B cell (primary cell): ENCODE results near the gene MFF. TPM values are rescaled to one million over a fixed set of nuclear protein-coding genes. Genes with fewer than 3 reads are reported as not detected.

Experiments
- ATAC-seq: fragments of 200-7000 bp; cut with Tn5 transposase; one replicate; pipeline ENCODE4 v1.10.0; 2021; ENCODE audit warnings: low read depth, mild to moderate bottlenecking, moderate number of reproducible peaks, moderate library complexity
- CTCF ChIA-PET: fragments of 350-600 bp; sonication (Branson Sonifier 250); formaldehyde crosslinking; loops from one replicate; lab custom pipeline; 2021; ENCODE audit warnings: antibody characterized with exemption, inconsistent platforms; lab: Charles Lee
- POLR2A ChIA-PET: fragments of 350-600 bp; sonication (Branson Sonifier 250); formaldehyde crosslinking; loops from one replicate; lab custom pipeline; 2021; ENCODE audit warnings: antibody characterized with exemption; lab: Charles Lee
- DNase-seq: peaks from one replicate; pipeline ENCODE4 v3.0.0; 2013
- H2AFZ ChIP-seq: 2 replicates; pipeline ENCODE4 v1.6.1; 2012; ENCODE audit warnings: mild to moderate bottlenecking, low read depth, low read length; ENCODE audit not compliant: insufficient read depth, poor library complexity, severe bottlenecking
- H3K27ac ChIP-seq, 2 donors: 1 replicate in 1 of 2; 2 replicates in 1 of 2; pipeline ENCODE4 v1.5.1; 2012 to 2013; ENCODE audit warnings: low read length in 2 of 2, mild to moderate bottlenecking in 2 of 2, moderate library complexity in 1 of 2
- H3K27me3 ChIP-seq, 4 experiments: fragments of 200-600 bp in 1 of 4; sonication (generic) in 1 of 4; replicated peaks in 1 of 4; 1 replicate in 2 of 4; 2 replicates in 2 of 4; pipeline versions ENCODE4 v1.6.1 to v1.7.0; 2013 to 2016; ENCODE audit warnings: low read length in 3 of 4, mild to moderate bottlenecking in 2 of 4, mixed read lengths in 1 of 4, moderate library complexity in 1 of 4; ENCODE audit not compliant: insufficient read depth in 4 of 4, control insufficient read depth in 3 of 4; ENCODE audit errors: control extremely low read depth in 1 of 4
- H3K36me3 ChIP-seq, 2 experiments: replicated peaks in 1 of 2; 1 replicate in 1 of 2; 2 replicates in 1 of 2; pipeline versions ENCODE4 v1.6.1 to v1.7.1; 2013; ENCODE audit warnings: low read length in 1 of 2; ENCODE audit not compliant: insufficient read depth in 2 of 2, control insufficient read depth in 1 of 2; ENCODE audit errors: control extremely low read depth in 1 of 2, extremely low read depth in 1 of 2
- H3K4me1 ChIP-seq, 2 donors: fragments of 200-600 bp in 1 of 2; sonication (generic) in 1 of 2; 1 replicate in 1 of 2; 2 replicates in 1 of 2; pipeline versions ENCODE4 v1.5.1 to v1.6.1; 2013 to 2017; ENCODE audit warnings: low read length in 2 of 2; ENCODE audit not compliant: control insufficient read depth in 2 of 2, insufficient read depth in 2 of 2
- H3K4me2 ChIP-seq: replicated peaks from 2 replicates; pipeline ENCODE3; 2012; ENCODE audit warnings: mild to moderate bottlenecking, low read depth, low read length; ENCODE audit not compliant: poor library complexity, severe bottlenecking
- H3K4me3 ChIP-seq, 5 experiments: fragments of 200-600 bp in 1 of 5; sonication (generic) in 1 of 5; 1 replicate in 3 of 5; 2 replicates in 2 of 5; pipeline versions ENCODE4 v1.5.1 to v1.7.0; 2011 to 2016; ENCODE audit warnings: low read length in 4 of 5, mild to moderate bottlenecking in 4 of 5, low read depth in 2 of 5, control low read depth in 1 of 5, moderate library complexity in 1 of 5; ENCODE audit not compliant: insufficient read depth in 1 of 5; ENCODE audit errors: control extremely low read depth in 1 of 5, extremely low read depth in 1 of 5
- H3K79me2 ChIP-seq: fragments of 200-600 bp; sonication (generic); one replicate; pipeline ENCODE4 v1.6.0; 2016; ENCODE audit warnings: low read length; ENCODE audit not compliant: control insufficient read depth, insufficient read depth
- H3K9ac ChIP-seq: fragments of 200-600 bp; sonication (generic); 2 replicates; pipeline ENCODE4 v1.6.1; 2017; ENCODE audit warnings: mild to moderate bottlenecking, low read length, moderate library complexity
- H3K9me3 ChIP-seq, 3 donors: one replicate each; pipeline versions ENCODE4 v1.6.1 to v1.7.1; 2013; ENCODE audit warnings: low read length in 2 of 3; ENCODE audit not compliant: control insufficient read depth in 2 of 3, insufficient read depth in 1 of 3; ENCODE audit errors: control extremely low read depth in 1 of 3
- H4K20me1 ChIP-seq: 2 replicates; pipeline ENCODE4 v1.6.0; 2012; ENCODE audit warnings: mild to moderate bottlenecking, low read length; ENCODE audit not compliant: insufficient read depth, control insufficient read depth, poor library complexity, severe bottlenecking
- H3K27ac Mint-ChIP-seq: one replicate; pipeline ENCODE4 v1.8.0; 2021; ENCODE audit warnings: mixed read lengths
- H3K27me3 Mint-ChIP-seq: one replicate; pipeline ENCODE4 v1.8.0; 2021; ENCODE audit warnings: mixed read lengths
- H3K4me1 Mint-ChIP-seq: one replicate; pipeline ENCODE4 v1.8.0; 2021; ENCODE audit warnings: mixed read lengths
- H3K4me3 Mint-ChIP-seq: one replicate; pipeline ENCODE4 v1.8.0; 2021; ENCODE audit warnings: mixed read lengths
- H3K9me3 Mint-ChIP-seq: one replicate; pipeline ENCODE4 v1.8.0; 2022; ENCODE audit warnings: mixed read lengths; ENCODE audit not compliant: insufficient read depth
- EZH2 ChIP-seq: IDR thresholded peaks from 2 replicates; pipeline ENCODE4 v1.6.1; 2012; ENCODE audit warnings: borderline replicate concordance, low read depth, mild to moderate bottlenecking, moderate library complexity, low read length; ENCODE audit not compliant: insufficient read depth, poor library complexity, severe bottlenecking
- WGBS: methylation state at CpG from one replicate; pipeline ENCODE4 v1.1.5; 2013; ENCODE audit warnings: missing lambda C conversion rate; ENCODE audit not compliant: insufficient coverage; 5-methylcytosine and 5-hydroxymethylcytosine counted together
- intact Hi-C: fragments of 100-400 bp; cut with micrococcal nuclease; formaldehyde crosslinking; loops from one replicate; pipeline ENCODE4 v1.10.0; 2022
- polyA plus RNA-seq: library from polyadenylated mRNA; depleted of rRNA; stranded (reverse); fragments of >200 nt; gene quantifications from 2 replicates; pipeline ENCODE4 v1.2.3, GENCODE V29; 2012
- total RNA-seq, 2 donors: library from RNA; stranded (reverse); fragments of 120-200 nt in 1 of 2; gene quantifications; 1 replicate in 1 of 2; 2 replicates in 1 of 2; pipeline versions ENCODE4 v1.2.3 to v1.2.4, GENCODE V29; 2013 to 2022
- TF ChIP-seq, protein P1 (sequence below): fragments of 200-600 bp; IDR thresholded peaks from one replicate; pipeline ENCODE4 v1.8.0; 2022; ENCODE audit warnings: antibody characterized with exemption, mild to moderate bottlenecking

Gene MFF
- total and polyA plus RNA-seq, 2 donors (not counting 1 experiment from before 2014, with no cell fraction given): 55.0 to 70.4 TPM

DNA sequence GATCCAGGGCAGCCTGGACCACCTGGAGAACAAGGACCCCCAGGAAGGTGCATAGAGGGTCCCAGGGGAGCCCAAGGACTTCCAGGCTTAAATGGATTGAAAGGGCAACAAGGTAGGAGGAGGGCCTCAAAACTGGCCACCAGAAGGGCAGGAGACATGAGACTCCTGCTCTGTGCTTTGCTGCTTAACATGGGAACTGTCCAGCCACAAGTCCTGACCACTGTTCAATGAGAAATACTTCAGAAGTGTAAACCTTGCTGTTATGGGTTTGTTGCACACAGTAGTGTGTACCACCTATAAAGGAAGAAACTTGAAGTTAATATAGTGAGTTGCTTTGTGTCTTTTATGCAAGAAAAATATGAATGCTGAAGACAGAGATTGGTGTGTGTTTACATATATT is 44.2 kb upstream of the MFF start:
- Histone ChIP-seq H3K4me1 (no peaks in the 10 kb centered on the region), H3K27me3 (no peaks in the 10 kb centered on the region), H3K4me2 (no peak overlapping the region), H3K9ac (no peak overlapping the region), H2AFZ (no peak overlapping the region), H4K20me1 (no peaks in the 10 kb centered on the region), H3K79me2 (no peaks in the 10 kb centered on the region), H3K36me3 (peaks cover 0 to 7% of the 10 kb centered on the region in 2 experiments), H3K27ac (no peak overlapping the region), H3K4me3 (no peak overlapping the region), H3K9me3 (peaks cover 0 to 1% (median 0%) of the 10 kb centered on the region in 3 donors)
- H3K4me1 Mint-ChIP-seq: no peaks in the 10 kb centered on the region
- intact Hi-C loops: no loop called here
- no peak overlapping the region for H3K4me3 Mint-ChIP-seq
- ATAC-seq (no peak), DNase-seq (no peak)
- ChIA-PET CTCF (no interaction called here), POLR2A (no interaction called here)
- H3K9me3 Mint-ChIP-seq: no peaks in the 10 kb centered on the region
- no peak overlapping the region for H3K27ac Mint-ChIP-seq
- H3K27me3 Mint-ChIP-seq: no peaks in the 10 kb centered on the region
- TF ChIP-seq EZH2: no peak
- TF ChIP-seq, protein P1, sequence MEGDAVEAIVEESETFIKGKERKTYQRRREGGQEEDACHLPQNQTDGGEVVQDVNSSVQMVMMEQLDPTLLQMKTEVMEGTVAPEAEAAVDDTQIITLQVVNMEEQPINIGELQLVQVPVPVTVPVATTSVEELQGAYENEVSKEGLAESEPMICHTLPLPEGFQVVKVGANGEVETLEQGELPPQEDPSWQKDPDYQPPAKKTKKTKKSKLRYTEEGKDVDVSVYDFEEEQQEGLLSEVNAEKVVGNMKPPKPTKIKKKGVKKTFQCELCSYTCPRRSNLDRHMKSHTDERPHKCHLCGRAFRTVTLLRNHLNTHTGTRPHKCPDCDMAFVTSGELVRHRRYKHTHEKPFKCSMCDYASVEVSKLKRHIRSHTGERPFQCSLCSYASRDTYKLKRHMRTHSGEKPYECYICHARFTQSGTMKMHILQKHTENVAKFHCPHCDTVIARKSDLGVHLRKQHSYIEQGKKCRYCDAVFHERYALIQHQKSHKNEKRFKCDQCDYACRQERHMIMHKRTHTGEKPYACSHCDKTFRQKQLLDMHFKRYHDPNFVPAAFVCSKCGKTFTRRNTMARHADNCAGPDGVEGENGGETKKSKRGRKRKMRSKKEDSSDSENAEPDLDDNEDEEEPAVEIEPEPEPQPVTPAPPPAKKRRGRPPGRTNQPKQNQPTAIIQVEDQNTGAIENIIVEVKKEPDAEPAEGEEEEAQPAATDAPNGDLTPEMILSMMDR: no peak

DNA sequence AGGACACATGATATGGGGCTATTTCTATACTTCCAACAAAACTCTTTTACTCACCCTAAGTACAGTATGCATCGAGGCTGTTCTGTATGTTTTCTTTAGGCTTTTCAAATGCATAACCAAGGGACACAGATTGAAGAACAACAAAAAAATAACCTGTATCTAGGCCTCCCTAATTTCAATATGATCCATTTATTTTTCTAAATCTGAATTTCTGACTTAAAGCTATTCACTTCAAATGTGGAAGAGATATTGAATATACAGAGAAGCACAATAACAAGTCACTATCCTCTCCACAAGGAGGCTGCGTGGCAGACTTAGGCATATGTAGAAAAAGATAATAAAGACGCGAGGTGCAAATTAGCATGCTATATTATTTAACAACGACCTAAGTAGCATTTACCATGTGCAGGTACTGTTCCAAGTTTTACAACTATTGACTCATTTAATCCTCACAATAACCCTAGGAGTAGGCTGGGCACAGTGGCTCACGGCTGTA is 39.3 kb upstream of the MFF start:
- no peak overlapping the region for H3K4me3 Mint-ChIP-seq
- CTCF ChIA-PET: no interaction called here
- TF ChIP-seq, protein P1: no peak
- TF ChIP-seq EZH2: no peak
- Histone ChIP-seq H3K4me1 (no peaks in the 10 kb centered on the region), H2AFZ (no peak overlapping the region), H3K27me3 (no peaks in the 10 kb centered on the region), H3K9ac (no peak overlapping the region), H3K4me2 (no peak overlapping the region), H3K27ac (no peak overlapping the region), H3K79me2 (no peaks in the 10 kb centered on the region), H4K20me1 (no peaks in the 10 kb centered on the region), H3K4me3 (no peak overlapping the region), H3K36me3 (peaks cover 0 to 8% of the 10 kb centered on the region in 2 experiments), H3K9me3 (peaks cover 0 to 1% (median 0%) of the 10 kb centered on the region in 3 donors)
- DNase-seq (no peak), ATAC-seq (no peak)
- WGBS: 90% methylated on average over 4 of the region's 6 CpGs
- intact Hi-C loops: no loop called here
- H3K27ac Mint-ChIP-seq: no peak overlapping the region
- H3K9me3 Mint-ChIP-seq: no peaks in the 10 kb centered on the region
- no peaks in the 10 kb centered on the region for H3K4me1 Mint-ChIP-seq
- H3K27me3 Mint-ChIP-seq: no peaks in the 10 kb centered on the region
- POLR2A ChIA-PET: no interaction called here
